Activated gamma-delta T cell (primary cell): ENCODE measurements around the gene MICU1.

ENCODE experiments used
- DNase-seq: peaks from one replicate; lab custom pipeline; 2025; lab: John Stamatoyannopoulos, UW

The MICU1 gene

DNA sequence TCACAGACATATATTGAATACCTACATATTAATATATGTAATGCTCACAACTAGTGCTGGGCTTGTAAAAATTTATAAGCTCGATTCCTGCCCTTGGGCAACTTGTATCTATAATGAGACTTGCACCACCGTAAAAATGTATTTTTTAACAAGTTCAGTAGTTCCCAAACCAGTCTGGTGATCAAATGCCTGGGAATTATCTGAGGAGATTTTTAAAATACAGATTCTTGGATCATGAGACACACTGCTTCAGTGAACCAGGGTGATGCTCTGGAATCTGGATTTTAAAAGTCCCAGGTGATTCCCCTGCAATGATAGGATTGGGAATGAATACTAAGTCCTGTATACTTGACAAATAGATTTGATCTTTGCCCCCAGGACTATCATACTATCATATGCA is 4.3 kb upstream of the MICU1 start:
- no peak for DNase-seq

DNA sequence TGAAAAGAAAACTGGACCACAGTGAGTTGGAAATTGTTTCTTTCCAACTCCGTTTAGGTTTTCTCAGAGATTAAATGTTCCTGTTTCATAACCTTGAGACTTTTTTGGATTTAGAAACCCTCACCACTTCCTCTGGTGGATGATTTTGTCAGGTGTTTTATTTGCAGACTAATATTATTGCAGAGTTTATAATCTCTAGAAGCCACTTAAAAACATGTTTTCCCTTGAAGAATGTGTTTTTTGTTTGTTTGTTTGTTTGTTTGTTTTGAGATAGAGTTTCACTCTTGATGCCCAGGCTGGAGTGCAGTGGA is 520 bp upstream of the MICU1 start:
- no peak for DNase-seq

DNA sequence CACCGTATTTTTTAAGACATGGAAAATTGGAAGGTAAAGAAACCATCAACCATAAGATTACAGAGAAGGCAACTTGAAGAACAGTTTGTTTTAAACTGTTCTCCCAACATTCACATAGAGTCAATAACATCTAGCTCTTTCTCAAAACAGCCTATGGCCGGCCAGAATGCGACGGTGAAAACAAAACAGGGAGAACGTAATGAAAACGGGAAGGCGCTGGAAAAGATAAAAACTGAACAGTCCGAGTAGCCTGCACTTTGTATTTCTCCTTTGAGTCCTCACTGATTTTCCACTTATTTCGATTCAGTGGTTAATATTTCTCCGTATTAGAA is 637 bp downstream of the MICU1 start:
- DNase-seq = no peak

DNA sequence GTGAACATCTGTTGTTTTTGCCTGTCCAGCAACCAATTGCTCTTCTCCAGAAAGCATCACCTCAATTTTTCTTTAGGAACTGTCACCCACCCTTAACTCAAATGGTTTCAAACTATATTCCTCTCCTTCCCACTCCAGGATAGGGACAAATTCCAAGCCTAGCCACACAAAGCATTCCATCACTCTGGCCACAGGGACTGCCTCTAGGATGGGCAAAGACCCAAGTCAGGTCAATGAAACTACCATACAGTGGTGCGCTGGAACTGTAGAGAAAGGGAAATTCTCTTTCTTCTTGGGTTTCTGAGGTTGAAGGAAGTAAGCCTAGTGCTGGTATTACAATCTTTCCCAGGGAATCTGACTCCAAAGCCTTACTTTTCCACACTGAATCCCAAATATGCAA is 3.6 kb downstream of the MICU1 start:
- no peak for DNase-seq

DNA sequence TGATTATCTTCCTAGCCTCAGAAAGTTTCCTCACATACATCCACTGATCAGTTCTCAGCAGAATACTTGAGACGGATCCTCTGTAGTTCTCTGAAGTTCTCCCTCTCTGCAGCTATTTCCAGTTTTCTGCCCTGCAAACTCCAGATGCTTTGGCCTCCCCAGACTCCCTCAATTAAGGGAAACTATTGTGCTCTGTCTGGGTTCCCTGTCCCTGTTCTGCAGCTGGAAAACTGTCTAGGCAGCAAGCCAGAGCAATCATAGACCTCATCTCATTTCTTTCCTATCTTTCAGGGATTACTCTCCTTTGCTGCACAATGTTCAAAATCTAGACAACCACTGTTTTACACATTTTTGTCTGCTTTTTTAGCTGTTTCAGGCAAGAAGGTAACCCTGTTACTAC is 9.2 kb downstream of the MICU1 start:
- no peak for DNase-seq

DNA sequence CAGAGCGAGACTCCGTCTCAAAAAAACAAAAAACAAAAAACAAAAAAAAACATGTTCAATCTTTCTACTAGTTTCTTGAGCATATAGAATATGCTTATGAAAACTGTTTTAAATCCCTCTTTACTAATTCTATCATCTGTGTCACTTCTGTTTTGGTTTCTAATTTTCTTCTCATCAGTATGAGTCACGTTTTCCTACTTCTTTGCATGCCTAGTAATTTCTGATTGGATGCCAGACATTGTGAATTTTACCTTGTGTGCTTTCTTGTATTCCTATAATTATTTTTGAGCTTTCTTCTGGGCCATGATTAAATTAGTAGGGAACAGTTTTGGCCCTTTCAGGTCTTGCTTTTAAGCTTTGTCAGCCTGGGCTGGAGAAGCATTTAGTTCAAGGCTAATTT is 9.9 kb downstream of the MICU1 start:
- no peak for DNase-seq

DNA sequence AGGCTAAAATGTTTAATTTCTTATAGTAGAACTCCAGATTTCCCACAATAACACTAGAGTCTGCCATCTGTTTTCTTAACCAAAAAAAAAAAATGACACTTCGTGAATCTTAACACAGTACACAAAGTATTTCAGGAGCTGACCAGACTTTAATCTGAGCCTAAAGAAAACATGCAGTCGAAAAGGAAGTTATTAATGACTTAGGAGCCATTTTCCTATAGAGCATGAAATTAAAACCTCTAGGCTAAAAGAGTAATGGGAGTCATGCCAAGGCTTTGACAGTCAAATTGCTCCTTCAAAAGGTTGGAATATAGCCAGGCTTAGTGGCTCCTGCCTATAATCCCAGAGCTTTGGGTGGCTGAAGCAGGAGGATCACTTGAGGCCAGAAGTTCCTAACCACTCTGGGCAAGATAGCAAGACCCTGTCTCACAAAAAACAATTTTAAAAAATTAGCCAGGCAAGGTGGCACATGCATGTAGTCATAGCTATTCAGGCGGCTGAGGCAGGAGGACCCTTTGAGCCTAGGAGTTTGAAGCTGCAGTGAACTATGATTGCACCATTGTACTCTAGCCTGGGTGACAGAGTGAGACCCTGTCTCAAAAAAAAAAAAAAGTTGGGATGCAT is 13.6 kb downstream of the MICU1 start:
- DNase-seq = no peak

DNA sequence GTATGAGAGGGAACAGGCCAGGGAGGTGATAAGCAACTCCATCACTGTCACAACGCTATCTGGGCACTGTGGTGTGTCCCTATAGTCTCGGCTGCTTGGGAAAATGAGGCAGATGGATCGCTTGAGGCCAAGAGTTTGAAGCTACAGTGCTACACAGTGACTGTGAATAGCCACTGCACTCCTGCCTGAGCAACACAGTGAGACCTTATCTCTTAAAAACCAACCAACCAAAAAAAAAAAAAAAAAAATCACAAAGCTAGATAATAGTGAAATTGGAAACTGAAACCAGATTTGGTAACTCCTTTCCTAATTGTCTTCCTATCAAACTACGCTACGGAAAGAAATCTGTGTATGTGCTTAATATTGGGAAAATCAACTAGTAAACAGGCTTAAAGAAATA is 14.1 kb downstream of the MICU1 start:
- DNase-seq = no peak

DNA sequence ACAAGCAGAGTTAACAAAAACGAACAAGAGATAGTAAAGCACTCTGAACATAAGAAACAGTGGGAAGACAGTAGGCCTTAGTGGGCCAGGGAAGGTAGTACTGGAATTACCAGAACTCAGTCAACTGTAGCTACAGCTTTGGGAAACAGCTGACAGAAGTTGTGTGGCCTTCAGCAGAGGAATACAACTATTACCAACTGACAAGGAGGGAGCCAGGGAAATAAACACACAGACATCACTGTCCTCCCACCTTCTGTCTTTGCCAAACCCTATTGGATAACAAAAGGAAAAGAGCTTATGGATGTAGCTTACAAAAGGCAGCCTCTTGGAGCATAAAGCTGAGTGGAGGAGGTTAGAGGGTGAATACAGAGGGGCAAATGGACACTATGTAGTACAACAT is 15.4 kb downstream of the MICU1 start:
- DNase-seq = no peak

DNA sequence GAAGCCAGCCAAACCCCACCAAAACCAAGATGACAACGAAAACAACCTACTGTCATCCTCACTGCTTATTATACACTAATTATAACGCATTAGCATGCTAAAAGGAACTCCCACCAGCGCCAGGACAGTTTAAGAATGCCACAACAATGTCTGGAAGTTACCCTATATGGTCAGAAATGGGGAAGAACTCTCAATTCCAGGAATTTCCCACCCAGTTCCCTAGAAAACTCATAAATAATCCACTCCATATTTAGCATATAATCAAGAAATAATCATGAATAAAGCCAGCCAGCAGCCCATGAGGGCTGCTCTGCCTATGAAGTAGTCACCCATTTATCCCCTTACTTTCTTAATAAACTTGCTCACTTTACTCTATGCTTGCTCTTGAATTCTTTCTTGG is 20.8 kb downstream of the MICU1 start:
- no peak for DNase-seq

DNA sequence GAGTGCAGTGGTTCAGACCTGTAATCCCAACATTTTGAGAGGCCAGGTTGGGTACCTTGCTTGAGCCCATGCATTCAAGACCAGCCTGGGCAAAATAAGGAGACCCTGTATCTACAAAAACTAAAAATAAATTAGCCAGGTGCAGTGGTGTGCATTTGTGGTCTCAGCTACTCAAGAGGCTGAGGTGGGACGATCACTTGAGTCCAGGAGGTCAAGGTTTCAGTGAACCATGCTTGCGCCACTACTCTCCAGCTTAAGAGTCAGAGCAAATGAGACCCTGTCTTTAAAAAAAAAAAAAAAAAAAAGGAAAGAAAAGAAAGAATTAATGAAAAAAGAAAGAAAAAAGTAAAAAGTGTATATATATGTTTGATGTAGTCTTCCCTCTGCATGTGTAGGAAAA is 24.7 kb downstream of the MICU1 start:
- no peak for DNase-seq

DNA sequence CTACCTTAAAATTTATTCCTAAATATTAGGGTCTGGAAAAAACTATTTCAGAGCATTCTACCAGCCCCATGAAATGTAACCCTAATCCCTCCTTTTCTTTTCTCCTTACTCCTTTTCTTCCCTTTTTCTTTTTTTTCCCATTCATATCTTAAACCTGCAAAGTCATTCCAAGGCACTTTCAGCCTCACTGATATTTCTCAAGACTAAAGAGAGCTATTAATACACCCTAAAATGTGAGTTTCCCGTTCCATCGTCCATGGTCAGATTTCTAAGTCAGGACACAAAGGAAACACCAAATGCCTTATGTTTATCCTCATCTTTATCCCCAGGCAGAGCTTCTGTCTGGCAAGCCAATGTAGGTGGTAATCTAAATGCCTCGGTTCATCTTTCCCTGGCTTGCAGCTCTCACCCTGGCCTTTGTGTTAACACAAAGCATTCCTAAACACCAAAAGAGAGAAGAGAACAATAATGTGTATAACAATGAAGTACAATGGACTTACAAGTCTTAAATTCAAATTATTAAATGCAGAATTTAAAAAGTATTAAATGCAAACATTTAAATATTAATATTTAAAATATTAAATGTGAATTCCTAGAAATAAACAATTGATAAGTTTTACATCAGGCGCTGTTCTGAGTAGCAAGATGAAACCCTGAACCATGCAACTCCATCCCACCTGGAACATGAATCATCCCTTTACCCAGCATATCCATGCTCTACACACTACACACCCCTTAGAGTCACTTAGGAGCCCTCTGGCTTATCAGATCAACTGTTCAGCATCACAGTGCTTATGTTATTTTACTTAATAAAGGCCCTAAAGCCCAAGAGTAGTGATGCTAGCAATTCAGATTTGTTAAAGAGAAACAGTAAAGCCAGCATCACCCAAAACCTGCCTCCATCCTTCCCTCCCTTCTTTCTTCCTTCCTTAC is 26.8 kb downstream of the MICU1 start:
- DNase-seq = no peak

DNA sequence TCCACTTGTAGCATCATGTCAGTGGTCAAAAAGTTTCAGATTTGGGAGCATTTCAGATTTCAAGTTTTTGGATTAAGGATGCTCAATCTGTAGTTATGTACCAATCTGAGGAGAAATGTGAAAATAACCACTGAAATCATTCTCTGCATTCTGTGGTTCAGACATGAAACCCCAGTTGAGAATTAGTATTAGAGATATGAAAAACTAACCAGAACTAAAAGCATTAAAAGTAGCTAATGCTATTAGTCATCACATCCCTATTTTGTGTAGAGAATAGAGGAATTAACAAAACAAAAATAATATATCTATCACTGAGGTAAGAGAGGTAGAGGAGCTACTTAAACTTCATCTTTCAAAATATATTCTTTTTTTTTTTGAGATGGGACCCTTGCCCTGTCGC is 28.0 kb downstream of the MICU1 start:
- DNase-seq = no peak

DNA sequence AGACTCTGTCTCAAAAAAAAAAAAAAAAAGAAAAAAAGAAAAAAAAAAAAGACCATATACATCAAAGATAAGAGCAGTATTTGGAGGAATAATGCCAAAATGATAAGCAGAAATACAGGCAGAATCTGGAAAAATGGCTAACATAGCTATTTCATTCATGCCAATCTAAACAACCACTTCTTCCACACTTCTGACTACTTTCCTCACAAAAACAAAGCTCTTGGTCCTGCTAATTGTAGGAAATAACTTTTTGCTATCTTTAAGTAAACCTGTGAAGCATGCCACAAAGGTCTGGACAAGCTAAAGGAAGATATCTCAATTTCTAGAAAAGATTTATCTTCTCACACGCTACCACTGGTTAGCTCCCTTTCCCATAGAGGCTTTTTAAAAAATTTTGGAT is 30.4 kb downstream of the MICU1 start:
- DNase-seq = no peak

DNA sequence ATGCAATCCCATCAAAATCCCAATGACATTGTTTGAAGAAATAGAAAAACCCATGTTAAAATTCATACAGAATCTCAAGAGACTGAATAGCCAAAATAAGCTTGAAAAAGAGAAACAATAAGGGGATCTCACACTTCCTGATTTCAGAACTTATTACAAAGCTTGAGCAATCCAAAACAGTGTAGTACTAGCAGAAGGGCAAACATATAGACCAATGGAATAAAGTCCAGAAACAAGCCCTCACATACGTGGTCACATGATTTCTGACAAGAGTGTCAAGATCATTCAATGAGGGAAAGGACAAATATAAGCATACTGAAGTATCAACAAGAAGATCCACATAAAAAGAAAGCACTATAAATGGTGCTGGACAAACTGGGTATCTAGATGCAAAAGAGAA is 31.9 kb downstream of the MICU1 start:
- DNase-seq = no peak

DNA sequence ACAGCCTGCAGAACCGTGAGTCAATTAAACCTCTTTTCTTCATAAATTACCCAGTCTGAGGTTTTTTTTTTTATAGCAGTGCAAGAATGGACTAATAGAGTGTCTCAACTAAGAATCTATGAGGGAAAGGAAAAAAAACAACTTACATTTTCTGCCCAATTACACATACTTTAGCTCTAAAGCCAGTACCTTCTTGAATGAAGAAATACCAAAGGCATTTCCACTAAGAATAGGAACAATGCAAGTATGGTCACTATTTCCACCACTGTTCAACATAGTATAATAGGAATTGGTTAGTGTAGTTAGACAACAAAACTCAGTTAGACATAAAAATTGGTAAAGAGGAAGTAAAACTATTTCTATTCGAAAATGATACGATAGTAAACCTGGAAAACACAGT is 37.6 kb downstream of the MICU1 start:
- no peak for DNase-seq

DNA sequence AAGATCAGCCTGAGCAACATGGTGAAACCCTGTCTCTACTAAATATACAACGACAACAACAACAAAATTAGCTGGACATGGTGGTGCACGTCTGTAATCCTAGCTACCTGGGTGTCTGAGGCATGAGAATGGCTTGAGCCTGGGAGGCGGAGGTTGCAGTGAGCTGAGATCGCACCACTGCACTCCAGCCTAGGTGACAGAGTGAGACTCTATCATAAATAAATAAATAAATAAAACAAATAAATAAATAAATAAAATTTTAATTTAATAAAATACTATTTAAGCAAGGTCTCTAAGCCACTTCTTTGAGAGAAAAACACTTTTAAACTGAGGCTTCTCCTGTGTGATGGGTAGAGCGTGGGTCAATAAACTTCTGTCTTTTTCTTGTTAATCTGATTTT is 38.3 kb downstream of the MICU1 start:
- DNase-seq = no peak

DNA sequence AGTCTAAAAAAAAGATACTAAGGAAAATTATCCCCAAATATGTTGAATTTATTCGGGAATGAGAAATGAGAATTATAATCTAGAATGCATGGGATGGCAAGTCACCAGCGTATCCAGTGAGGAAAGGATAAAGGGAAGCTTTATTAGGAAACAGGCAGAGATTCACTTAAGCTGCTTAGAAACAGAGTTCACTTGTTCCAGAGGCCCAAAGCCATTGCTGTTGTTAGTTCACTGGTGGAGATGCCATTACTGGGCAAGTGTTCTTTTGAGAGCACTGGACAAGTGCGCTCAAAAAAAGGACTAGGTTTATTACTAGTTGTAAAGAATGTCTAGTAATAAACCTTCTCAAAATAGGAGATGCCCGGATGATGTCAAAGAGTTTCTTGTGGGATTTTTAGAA is 51.2 kb downstream of the MICU1 start:
- DNase-seq = no peak

DNA sequence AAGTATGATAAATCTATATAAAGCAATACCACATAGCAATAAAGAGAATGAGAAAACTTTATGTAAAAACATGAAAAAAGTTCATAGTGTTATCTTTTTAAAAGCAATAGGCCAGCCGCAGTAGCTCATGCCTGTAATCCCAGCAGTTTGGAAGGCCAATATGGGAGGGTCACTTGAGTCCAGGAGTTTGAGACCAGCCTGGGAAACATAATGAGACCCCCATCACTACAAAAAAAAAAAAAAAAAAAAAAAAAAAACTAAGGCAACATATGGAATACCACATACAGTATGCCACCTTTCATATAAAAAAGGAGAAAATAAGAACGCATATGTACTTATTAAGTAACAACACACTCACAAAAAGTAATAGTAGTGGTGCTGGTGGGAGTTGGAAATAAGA is 52.8 kb downstream of the MICU1 start:
- no peak for DNase-seq

DNA sequence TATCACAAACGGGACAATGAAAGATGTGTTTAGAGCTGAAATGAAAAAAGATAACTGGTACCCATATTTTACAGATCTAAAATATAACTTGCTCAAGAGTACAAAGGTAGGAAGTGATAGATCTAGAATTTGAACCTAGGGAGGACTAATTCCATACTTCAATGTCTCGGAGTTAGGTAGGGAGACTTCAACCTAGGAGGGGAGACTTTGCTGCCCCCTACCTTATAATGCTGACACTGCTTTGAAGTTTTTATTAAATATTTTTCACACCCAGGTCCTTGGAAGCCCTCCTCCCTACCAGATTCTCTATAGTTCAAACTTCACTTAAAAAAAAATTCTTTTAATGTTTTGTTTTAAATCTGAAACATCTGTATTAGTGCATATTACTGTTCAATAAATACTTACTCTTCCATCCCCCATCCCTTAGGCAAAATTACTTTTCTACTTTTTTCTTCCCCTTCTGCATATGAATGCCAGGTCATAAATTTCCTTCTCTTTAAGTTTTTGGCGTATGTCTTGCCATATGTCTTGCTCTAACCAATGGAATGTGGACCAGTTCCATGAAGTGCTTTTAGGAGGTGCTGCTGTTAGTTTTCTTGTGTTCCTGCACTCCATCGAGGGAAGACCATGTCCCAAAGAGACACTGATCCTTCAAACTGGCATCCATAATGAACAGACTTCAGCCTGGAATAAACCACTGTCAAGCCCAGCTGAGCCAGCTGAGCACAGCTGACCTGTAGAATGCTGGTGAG is 57.8 kb downstream of the MICU1 start:
- DNase-seq = no peak

DNA sequence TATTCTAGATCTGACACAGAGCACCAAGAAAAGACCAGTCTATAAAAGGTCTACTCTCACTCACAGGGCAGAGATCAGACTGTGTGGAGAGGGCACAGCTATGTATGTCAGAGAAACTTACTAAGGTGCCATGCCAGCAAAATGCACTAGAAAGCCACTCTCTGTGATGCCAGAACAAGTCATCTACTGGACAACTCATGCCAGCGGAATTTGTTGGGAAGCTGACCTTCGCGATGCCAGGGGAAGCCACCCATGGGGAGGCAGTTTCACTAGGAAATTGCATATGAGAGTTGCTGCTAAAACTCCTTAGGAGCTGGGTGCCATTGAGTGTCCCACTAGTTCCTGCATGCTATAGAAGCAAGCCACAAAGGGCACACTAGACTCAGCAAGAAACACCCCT is 58.5 kb downstream of the MICU1 start:
- no peak for DNase-seq

DNA sequence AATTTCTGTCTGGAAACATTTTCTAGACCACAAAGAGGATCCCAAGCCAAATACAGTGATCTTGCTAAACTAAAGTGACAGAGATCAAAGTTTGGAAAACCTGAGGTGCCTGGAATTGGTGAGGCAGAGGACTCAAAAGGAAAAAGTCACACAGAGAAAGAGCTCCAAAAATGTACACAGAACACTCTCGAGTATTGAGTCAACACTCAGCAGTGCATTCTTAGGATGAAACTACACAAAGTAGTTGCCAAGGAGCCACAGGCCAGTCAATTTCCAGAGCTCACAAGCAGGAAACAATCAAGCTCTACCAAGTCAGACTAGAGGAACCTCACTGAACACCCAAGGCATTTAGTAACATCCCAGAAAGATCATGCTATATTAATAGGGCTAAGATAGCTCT is 61.3 kb downstream of the MICU1 start:
- DNase-seq = no peak

DNA sequence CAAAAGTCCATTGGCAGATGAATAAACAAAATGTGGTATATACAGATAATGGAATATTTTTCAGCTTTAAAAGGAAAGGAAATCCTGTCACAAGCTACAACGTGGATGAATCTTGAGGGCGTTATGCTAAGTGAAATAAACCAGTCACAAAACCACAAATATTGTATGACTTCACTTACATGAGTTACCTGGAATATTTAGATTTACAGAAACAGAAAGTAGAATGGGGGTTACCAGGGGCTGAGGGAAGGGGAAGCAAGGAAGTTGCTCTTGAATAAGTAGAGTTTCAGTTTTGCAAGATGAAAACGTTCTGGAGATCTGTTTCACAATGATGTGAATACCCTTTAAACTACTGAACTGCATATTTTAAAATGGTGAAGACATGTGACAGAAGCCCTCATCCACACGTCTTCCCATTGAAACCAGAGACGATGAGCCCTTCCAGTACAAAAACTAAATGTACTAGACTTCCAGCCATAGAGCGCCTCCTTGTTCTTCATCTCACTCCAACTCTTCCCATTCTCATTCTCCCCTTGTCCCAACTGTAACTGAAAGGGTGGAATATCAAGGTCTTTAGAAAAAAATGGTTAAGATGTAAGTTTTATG is 62.4 kb downstream of the MICU1 start:
- no peak for DNase-seq
